Endothelial cell of umbilical vein (primary cell): ENCODE measurements around the gene TBCD. TPM values are rescaled to one million over a fixed set of nuclear protein-coding genes. Genes with fewer than 3 reads are reported as not detected.
"Not testable (repeated sequence)": the region's sequence is repeated elsewhere in the genome, so short reads cannot be mapped to it uniquely, and the experiment has no call there.

Experiments
- BruUV-seq: library from RNA; stranded (reverse); fragments of 400-500 nt; replicated peaks from 2 replicates; lab custom pipeline; 2021; lab: Mats Ljungman, UMichigan
- CTCF ChIA-PET: fragments of 300-600, 350-600 bp; sonication (Branson Sonifier 250); formaldehyde crosslinking; loops from one replicate; lab custom pipeline; 2021; ENCODE audit warnings: antibody characterized with exemption, inconsistent platforms; lab: Charles Lee
- POLR2A ChIA-PET: fragments of 300-600, 350-600 bp; sonication (Branson Sonifier 250); formaldehyde crosslinking; loops from one replicate; lab custom pipeline; 2021; ENCODE audit warnings: antibody characterized with exemption, inconsistent platforms; lab: Charles Lee
- DNase-seq: peaks from one replicate; pipeline ENCODE4 v3.0.0-alpha.2; 2011; ENCODE audit warnings: low read depth, low spot score
- FAIRE-seq: peaks from 2 replicates; lab custom pipeline; 2011; peaks lifted over from hg19 to GRCh38; lab: Jason Lieb, UNC
- H2AFZ ChIP-seq: 2 replicates; pipeline ENCODE4 v1.6.0; 2012; ENCODE audit warnings: low read depth, low read length, control low read depth, inconsistent platforms
- H3K27ac ChIP-seq: 2 replicates; pipeline ENCODE4 v1.5.1; 2011; ENCODE audit warnings: low read depth, mild to moderate bottlenecking, control low read depth, low read length, moderate library complexity; ENCODE audit not compliant: insufficient read depth
- H3K27me3 ChIP-seq, 2 experiments: 2 replicates each; pipeline versions ENCODE4 v1.6.0 to v1.6.1; 2011; ENCODE audit warnings: low read length in 2 of 2, mixed read lengths in 1 of 2; ENCODE audit not compliant: control insufficient read depth in 2 of 2, insufficient read depth in 2 of 2
- H3K36me3 ChIP-seq, 2 experiments: 2 replicates in 1 of 2; 3 replicates in 1 of 2; pipeline ENCODE4 v1.5.1; 2011; ENCODE audit warnings: low read length in 2 of 2, mild to moderate bottlenecking in 1 of 2, moderate library complexity in 1 of 2; ENCODE audit not compliant: control insufficient read depth in 2 of 2, insufficient read depth in 2 of 2; ENCODE audit errors: extremely low read depth in 1 of 2
- H3K4me1 ChIP-seq: 3 replicates; pipeline ENCODE4 v1.5.1; 2011; ENCODE audit warnings: mild to moderate bottlenecking, low read length; ENCODE audit not compliant: control insufficient read depth, insufficient read depth; ENCODE audit errors: extremely low read depth
- H3K4me2 ChIP-seq: 2 replicates; pipeline ENCODE4 v1.6.1; 2011; ENCODE audit warnings: low read length, control low read depth, mixed read lengths; ENCODE audit not compliant: insufficient read depth
- H3K4me3 ChIP-seq, 3 experiments: fragments of 200-600 bp in 1 of 3; sonication (generic), shearing (Covaris generic) in 1 of 3; replicated peaks in 1 of 3; 2 replicates each; pipeline ENCODE4 v1.5.1; 2011 to 2016; ENCODE audit warnings: control low read depth in 3 of 3, low read length in 3 of 3, mild to moderate bottlenecking in 2 of 3, inconsistent platforms in 1 of 3, low read depth in 1 of 3, moderate library complexity in 1 of 3; ENCODE audit not compliant: insufficient read depth in 1 of 3
- H3K79me2 ChIP-seq: 2 replicates; pipeline ENCODE4 v1.6.0; 2012; ENCODE audit warnings: low read length, inconsistent platforms; ENCODE audit not compliant: control insufficient read depth, insufficient read depth
- H3K9ac ChIP-seq: replicated peaks from 2 replicates; pipeline ENCODE3; 2011; ENCODE audit warnings: low read length, control low read depth; ENCODE audit not compliant: insufficient read depth; ENCODE audit errors: extremely low read depth
- H3K9me1 ChIP-seq: replicated peaks from 3 replicates; pipeline ENCODE4 v1.6.0; 2011; ENCODE audit warnings: mild to moderate bottlenecking, low read length; ENCODE audit not compliant: control insufficient read depth, insufficient read depth; ENCODE audit errors: extremely low read depth
- H3K9me3 ChIP-seq: replicated peaks from 2 replicates; pipeline ENCODE4 v1.5.1; 2012; ENCODE audit warnings: low read length, inconsistent platforms; ENCODE audit not compliant: control insufficient read depth, insufficient read depth
- H4K20me1 ChIP-seq: replicated peaks from 2 replicates; pipeline ENCODE3; 2011; ENCODE audit warnings: mild to moderate bottlenecking, low read length; ENCODE audit not compliant: control insufficient read depth, insufficient read depth; ENCODE audit errors: extremely low read depth
- EZH2 ChIP-seq: IDR thresholded peaks from 2 replicates; pipeline ENCODE4 v1.6.1; 2012; ENCODE audit warnings: borderline replicate concordance, low read depth, mild to moderate bottlenecking, moderate library complexity, low read length, inconsistent platforms; ENCODE audit not compliant: severe bottlenecking
- FOS ChIP-seq: IDR thresholded peaks from 2 replicates; pipeline ENCODE4 v1.6.1; 2011; ENCODE audit warnings: mild to moderate bottlenecking, low read length, moderate library complexity, borderline replicate concordance; ENCODE audit not compliant: insufficient read depth
- GATA2 ChIP-seq: IDR thresholded peaks from 2 replicates; pipeline ENCODE4 v1.7.0; 2011; ENCODE audit warnings: low read depth, mild to moderate bottlenecking, moderate library complexity, mixed read lengths, low read length; ENCODE audit not compliant: insufficient read length, insufficient read depth
- JUN ChIP-seq: IDR thresholded peaks from 2 replicates; pipeline ENCODE4 v1.6.1; 2011; ENCODE audit warnings: borderline replicate concordance, low read depth; ENCODE audit not compliant: insufficient read length, insufficient read depth
- MYC ChIP-seq: IDR thresholded peaks from one replicate; pipeline ENCODE4 v1.6.1; 2011; ENCODE audit warnings: mild to moderate bottlenecking, low read depth, low read length
- POLR2A ChIP-seq: IDR thresholded peaks from 2 replicates; pipeline ENCODE4 v1.6.1; 2012; ENCODE audit warnings: low read depth, mild to moderate bottlenecking, control low read depth, low read length
- POLR2AphosphoS5 ChIP-seq: IDR thresholded peaks from 2 replicates; pipeline ENCODE4 v1.6.1; 2012; ENCODE audit warnings: low read depth, mild to moderate bottlenecking, control low read depth, low read length, moderate library complexity; ENCODE audit not compliant: insufficient read depth
- dilution Hi-C: fragments of 300-500 bp; cut with MboI; formaldehyde crosslinking; loops from one replicate; pipeline ENCODE4 v1.15.0; 2019; ENCODE audit warnings: low sequenced_read_pairs; ENCODE audit not compliant: extremely low pct_ligation_motif_present
- intact Hi-C: fragments of 100-400 bp; cut with micrococcal nuclease; formaldehyde crosslinking; loops from one replicate; pipeline ENCODE4 v1.10.0; 2022
- polyA plus RNA-seq, 4 experiments: library from polyadenylated mRNA; depleted of rRNA in 3 of 4; stranded (reverse) in 3 of 4; unstranded in 1 of 4; fragments of >200 nt; gene quantifications; 2 replicates each; pipeline versions ENCODE4 v1.2.1 to v1.2.3, GENCODE V29; 2011 to 2012; ENCODE audit warnings: missing spikeins in 1 of 4
- total RNA-seq: library from RNA; stranded (reverse); gene quantifications from 2 replicates; pipeline ENCODE4 v1.2.3, GENCODE V29; 2021
- TF ChIP-seq, protein P1 (sequence below): IDR thresholded peaks from 2 replicates; pipeline ENCODE4 v1.6.1; 2011; ENCODE audit not compliant: insufficient read depth, insufficient read length
- TF ChIP-seq, protein P2 (sequence below), 2 donors: IDR thresholded peaks; 1 replicate in 1 of 2; 2 replicates in 1 of 2; pipeline ENCODE4 v1.5.1; 2011; ENCODE audit warnings: low read length in 2 of 2, mild to moderate bottlenecking in 2 of 2, moderate library complexity in 2 of 2, control low read depth in 1 of 2, inconsistent platforms in 1 of 2, low read depth in 1 of 2; ENCODE audit not compliant: insufficient read depth in 1 of 2; ENCODE audit errors: extremely low read depth in 1 of 2

Gene TBCD
- total and polyA plus RNA-seq, 2 donors (not counting 3 experiments of a cell fraction or from before 2014, with no cell fraction given), result 121 to 145 TPM

DNA sequence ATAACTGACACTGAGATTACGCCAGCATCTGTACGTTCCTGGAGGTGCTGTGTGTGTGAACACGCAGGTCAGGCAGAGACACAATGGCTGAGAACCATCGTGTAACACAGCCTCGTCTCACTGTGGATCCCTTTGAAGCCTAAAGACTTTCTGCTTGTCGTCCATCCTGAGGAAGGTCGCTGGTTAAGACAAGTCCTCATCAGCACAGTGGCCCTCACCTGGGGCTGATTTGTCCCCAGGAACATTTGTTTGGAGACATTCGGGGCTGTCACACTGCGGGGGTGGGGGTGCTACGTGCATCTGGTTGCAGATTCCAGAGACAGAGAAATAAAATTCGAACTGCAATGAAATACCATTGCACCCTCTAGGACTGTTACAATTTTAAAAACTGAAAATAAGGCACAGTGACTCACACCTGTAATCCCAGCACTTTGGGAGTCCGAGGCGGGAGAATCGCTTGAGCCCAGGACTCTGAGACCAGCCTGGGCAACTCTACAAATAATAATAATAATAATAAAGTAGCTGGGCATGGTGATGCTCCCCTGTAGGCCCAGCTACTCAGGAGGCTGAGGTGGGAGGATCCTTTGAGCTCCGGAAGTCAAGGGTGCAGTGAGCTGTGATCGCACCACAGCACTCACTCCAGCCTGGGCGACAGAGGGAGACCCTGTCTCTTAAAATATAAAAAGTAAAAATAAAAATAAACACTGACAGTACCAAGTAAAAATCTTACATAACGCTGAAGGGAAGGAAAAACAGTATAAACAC lies 215.6 kb downstream of the TBCD start:
- Histone ChIP-seq H3K9me3 (no peaks in the 10 kb centered on the region), H3K36me3 (no peaks in the 10 kb centered on the region), H3K9me1 (no peaks in the 10 kb centered on the region), H2AFZ (no peak overlapping the region), H4K20me1 (no peaks in the 10 kb centered on the region), H3K27me3 (no peaks in the 10 kb centered on the region), H3K4me3 (no peak overlapping the region), H3K9ac (no peak overlapping the region), H3K4me2 (no peak overlapping the region), H3K79me2 (no peaks in the 10 kb centered on the region), H3K27ac (no peak overlapping the region), H3K4me1 (peaks cover 9% of the 10 kb centered on the region)
- intact Hi-C loops (no loop called here), dilution Hi-C loops (no loop called here)
- no TSS peak for BruUV-seq
- FAIRE-seq (no peak), DNase-seq (no peak)
- CTCF ChIA-PET, result no interaction called here
- POLR2A ChIA-PET, result no interaction called here
- TF ChIP-seq JUN, result no peak
- TF ChIP-seq MYC, result no peak
- TF ChIP-seq POLR2A, result no peak
- no peak for TF ChIP-seq POLR2AphosphoS5
- TF ChIP-seq GATA2, result no peak
- TF ChIP-seq EZH2, result no peak
- TF ChIP-seq, protein P1, sequence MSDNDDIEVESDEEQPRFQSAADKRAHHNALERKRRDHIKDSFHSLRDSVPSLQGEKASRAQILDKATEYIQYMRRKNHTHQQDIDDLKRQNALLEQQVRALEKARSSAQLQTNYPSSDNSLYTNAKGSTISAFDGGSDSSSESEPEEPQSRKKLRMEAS, result no peak
- TF ChIP-seq, protein P2, sequence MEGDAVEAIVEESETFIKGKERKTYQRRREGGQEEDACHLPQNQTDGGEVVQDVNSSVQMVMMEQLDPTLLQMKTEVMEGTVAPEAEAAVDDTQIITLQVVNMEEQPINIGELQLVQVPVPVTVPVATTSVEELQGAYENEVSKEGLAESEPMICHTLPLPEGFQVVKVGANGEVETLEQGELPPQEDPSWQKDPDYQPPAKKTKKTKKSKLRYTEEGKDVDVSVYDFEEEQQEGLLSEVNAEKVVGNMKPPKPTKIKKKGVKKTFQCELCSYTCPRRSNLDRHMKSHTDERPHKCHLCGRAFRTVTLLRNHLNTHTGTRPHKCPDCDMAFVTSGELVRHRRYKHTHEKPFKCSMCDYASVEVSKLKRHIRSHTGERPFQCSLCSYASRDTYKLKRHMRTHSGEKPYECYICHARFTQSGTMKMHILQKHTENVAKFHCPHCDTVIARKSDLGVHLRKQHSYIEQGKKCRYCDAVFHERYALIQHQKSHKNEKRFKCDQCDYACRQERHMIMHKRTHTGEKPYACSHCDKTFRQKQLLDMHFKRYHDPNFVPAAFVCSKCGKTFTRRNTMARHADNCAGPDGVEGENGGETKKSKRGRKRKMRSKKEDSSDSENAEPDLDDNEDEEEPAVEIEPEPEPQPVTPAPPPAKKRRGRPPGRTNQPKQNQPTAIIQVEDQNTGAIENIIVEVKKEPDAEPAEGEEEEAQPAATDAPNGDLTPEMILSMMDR (IDR thresholded peaks at IDR 0.05; ENCODE audit: extremely low read depth in 1 of 2, insufficient read depth in 1 of 2, low read depth in 1 of 2, low read length in 2 of 2), result no peak
- no peak for TF ChIP-seq FOS

DNA sequence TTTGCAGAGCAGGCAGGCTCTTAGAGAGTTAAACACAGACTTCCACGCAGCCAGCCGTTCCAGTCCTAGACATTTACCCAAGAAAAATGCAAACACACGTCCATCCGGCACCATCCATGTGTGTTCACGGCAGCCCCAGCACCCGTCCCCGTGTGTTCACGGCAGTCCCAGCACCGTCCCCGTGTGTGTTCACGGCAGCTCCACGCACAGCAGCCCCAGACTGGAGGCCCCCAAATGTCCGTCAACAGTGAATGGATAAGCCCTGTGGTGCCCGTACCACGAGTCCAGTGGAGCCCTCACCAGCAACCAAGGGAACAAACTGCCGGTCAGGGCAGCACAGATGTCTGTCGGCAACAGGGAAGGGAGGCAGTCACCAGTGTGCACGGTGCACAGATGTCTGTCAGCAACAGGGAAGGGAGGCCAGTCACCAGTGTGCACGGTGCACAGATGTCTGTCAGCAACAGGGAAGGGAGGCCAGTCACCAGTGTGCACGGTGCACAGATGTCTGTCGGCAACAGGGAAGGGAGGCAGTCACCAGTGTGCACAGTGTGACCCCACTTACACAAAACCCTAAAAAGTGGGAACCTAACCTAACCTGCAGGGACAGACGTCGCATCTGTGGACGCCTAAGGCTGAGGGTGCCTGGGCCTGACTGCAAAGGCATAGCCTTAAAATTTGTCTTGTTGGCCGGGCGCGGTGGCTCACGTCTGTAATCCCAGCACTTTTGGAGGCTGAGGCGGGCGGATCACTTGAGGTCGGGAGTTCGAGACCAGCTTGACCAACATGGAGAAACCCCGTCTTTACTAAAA lies 216.4 kb downstream of the TBCD start:
- H3K4me2 ChIP-seq, H3K4me3 ChIP-seq, DNase-seq, dilution Hi-C loops, H3K9me1 ChIP-seq, H2AFZ ChIP-seq, intact Hi-C loops, H3K36me3 ChIP-seq, H4K20me1 ChIP-seq, FAIRE-seq, H3K27me3 ChIP-seq, BruUV-seq, H3K27ac ChIP-seq, CTCF ChIA-PET, POLR2A ChIA-PET, H3K79me2 ChIP-seq, H3K9me3 ChIP-seq, H3K4me1 ChIP-seq, H3K9ac ChIP-seq: not testable (repeated sequence)
